Lower lobe of right lung (tissue), 2 donors: Measurements from ENCODE around the gene KCNAB2. TPM values are rescaled to one million over a fixed set of nuclear protein-coding genes. Genes with fewer than 3 reads are reported as not detected.
"Not testable (repeated sequence)": the region's sequence is repeated elsewhere in the genome, so short reads cannot be mapped to it uniquely, and the experiment has no call there.

ENCODE experiments used
- ATAC-seq, 2 donors: fragments of 200-7000 bp; cut with Tn5 transposase; one replicate each; pipeline ENCODE4 v1.9.1; 2020 to 2022; ENCODE audit warnings: mild to moderate bottlenecking in 2 of 2, moderate library complexity in 2 of 2
- DNase-seq: peaks from one replicate; pipeline ENCODE4 v3.0.0-alpha.2; 2020
- H3K27ac ChIP-seq: fragments of 200-600 bp; one replicate; pipeline ENCODE4 v1.8.0; 2022
- H3K27me3 ChIP-seq: fragments of 200-600 bp; one replicate; pipeline ENCODE4 v1.8.0; 2022; ENCODE audit warnings: low read depth
- H3K36me3 ChIP-seq: fragments of 200-600 bp; one replicate; pipeline ENCODE4 v1.8.0; 2022; ENCODE audit warnings: mild to moderate bottlenecking
- H3K4me1 ChIP-seq: fragments of 200-600 bp; one replicate; pipeline ENCODE4 v1.8.0; 2022
- H3K4me3 ChIP-seq: fragments of 200-600 bp; one replicate; pipeline ENCODE4 v1.8.0; 2022; ENCODE audit warnings: mild to moderate bottlenecking
- H3K9me3 ChIP-seq: fragments of 200-600 bp; one replicate; pipeline ENCODE4 v1.8.0; 2022
- intact Hi-C: fragments of 100-400 bp; cut with DNase I; formaldehyde crosslinking; loops from one replicate; pipeline ENCODE4 v1.11.0; 2022
- total RNA-seq: library from RNA; stranded (reverse); fragmentation: NEBNext Ultra II Directional; extraction: Animal tissue kit (Norgen Biotek cat#: 25700); gene quantifications from one replicate; pipeline ENCODE4 v1.2.1, GENCODE V29; 2021
- TF ChIP-seq, protein P1 (sequence below): fragments of 200-600 bp; IDR thresholded peaks from one replicate; pipeline ENCODE4 v1.8.0; 2022; ENCODE audit warnings: antibody characterized with exemption, mild to moderate bottlenecking
- donor health status: DM: no; HTN: yes; CAD: no; lungs with severe emphysema.

The KCNAB2 gene
- total RNA-seq, 1 donor from 2014 or later: 119 TPM

DNA sequence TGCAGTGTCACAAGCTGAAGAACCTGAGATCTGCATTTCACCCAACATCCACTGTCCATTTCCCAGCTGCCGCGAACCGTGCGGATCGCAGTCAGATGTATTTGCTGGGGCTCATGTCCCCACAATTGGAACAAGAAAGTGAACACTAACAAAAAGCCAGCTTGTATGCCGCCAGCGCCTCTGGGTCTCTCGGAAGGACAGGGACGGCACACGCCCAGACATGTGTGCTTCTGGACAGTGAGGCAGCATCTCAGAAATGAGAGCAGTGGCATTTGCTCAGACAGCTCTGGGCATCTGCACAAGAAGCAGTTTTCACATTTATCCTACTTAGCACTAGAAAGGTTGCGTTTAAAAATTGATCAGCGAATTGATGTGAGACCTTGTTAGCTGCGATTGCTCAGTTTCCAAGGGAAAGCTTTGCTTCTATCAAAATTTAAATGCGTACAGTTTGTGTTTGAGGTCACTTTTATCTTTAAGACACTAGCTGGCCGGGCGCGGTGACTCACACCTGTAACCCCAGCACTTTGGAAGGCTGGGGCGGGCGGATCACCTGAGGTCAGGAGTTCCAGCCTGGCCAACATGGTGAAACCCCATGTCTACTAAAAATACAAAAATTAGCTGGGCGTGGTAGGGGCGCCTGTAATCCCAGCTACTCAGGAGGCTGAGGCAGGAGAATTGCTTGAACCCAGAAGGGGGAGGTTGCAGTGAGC lies 28.7 kb downstream of the KCNAB2 start:
- Histone ChIP-seq H3K36me3 (peaks cover 27% of the 10 kb centered on the region), H3K4me3 (no peak overlapping the region), H3K4me1 (no peaks in the 10 kb centered on the region), H3K9me3 (no peaks in the 10 kb centered on the region), H3K27me3 (no peaks in the 10 kb centered on the region), H3K27ac (no peak overlapping the region)
- no peak for DNase-seq
- ATAC-seq: no peak
- TF ChIP-seq, protein P1, sequence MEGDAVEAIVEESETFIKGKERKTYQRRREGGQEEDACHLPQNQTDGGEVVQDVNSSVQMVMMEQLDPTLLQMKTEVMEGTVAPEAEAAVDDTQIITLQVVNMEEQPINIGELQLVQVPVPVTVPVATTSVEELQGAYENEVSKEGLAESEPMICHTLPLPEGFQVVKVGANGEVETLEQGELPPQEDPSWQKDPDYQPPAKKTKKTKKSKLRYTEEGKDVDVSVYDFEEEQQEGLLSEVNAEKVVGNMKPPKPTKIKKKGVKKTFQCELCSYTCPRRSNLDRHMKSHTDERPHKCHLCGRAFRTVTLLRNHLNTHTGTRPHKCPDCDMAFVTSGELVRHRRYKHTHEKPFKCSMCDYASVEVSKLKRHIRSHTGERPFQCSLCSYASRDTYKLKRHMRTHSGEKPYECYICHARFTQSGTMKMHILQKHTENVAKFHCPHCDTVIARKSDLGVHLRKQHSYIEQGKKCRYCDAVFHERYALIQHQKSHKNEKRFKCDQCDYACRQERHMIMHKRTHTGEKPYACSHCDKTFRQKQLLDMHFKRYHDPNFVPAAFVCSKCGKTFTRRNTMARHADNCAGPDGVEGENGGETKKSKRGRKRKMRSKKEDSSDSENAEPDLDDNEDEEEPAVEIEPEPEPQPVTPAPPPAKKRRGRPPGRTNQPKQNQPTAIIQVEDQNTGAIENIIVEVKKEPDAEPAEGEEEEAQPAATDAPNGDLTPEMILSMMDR: no peak
- intact Hi-C loops: no loop called here

DNA sequence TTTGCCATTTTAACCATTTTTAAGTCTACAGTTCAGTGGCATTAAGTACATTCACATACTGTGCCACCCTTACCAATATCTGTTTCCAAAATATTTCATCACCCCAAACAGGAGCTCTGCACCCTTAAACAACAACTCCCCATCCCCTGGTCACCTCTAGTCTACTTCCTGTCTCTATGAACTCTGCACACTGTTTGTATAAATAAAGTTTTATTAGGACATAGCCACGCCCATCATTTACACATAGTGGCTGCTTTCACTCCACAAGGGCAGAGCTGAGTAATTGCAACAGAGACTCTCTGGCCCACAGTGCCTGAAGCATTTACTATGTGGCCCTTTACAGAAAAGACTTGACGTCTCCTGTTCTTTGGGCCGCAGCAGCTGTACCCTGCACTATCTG lies 30.1 kb downstream of the KCNAB2 start:
- H3K4me3 ChIP-seq: no peak overlapping the region
- TF ChIP-seq, protein P1: no peak
- intact Hi-C loops: no loop called here
- H3K27me3 ChIP-seq: no peaks in the 10 kb centered on the region
- H3K9me3 ChIP-seq: no peaks in the 10 kb centered on the region
- peaks cover 27% of the 10 kb centered on the region for H3K36me3 ChIP-seq
- no peaks in the 10 kb centered on the region for H3K4me1 ChIP-seq
- no peak overlapping the region for H3K27ac ChIP-seq
- ATAC-seq: no peak
- no peak for DNase-seq

DNA sequence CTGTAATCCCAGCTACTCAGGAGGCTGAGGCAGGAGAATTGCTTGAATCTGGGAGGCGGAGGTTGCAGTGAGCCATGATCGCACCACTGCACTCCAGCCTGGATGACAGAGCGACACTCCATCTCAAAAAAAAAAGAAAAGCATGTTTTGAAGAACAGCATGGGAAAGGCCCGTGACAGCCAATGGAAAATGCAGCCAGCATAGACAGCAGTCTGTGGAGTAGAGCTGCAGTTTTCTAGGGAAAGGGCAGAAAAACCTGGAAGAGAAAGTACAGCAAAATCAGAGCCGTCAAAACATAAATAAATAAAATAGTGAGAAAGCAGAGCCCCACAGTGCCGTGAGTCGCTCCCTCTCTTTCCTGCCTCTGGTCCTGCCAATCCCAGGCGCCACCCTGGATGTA lies 31.4 kb downstream of the KCNAB2 start:
- ATAC-seq, H3K4me3 ChIP-seq, intact Hi-C loops, DNase-seq, H3K27ac ChIP-seq, H3K9me3 ChIP-seq, H3K27me3 ChIP-seq, H3K4me1 ChIP-seq: not testable (repeated sequence)
- peaks cover 37% of the 10 kb centered on the region for H3K36me3 ChIP-seq

DNA sequence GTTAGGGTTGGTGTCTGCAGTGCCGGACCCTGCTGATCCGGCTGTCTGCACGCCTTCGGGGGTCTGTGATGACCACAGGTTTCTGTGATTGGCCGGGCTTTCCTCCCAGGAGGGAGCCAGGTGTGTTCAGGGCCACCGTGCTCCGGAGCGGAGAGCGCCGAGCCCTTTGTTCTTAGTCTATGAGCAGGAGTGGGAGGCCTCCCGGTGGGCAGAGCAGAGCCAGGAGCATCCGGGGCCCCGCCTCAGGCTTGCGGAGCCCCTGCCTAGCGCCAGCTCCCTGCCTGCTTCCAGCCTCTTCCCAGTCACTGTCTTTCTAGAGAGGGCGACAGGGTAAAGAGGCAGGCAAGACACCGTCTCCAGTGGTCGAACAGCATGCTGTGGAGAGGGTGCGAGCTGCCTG lies 31.8 kb downstream of the KCNAB2 start:
- ATAC-seq: no peak
- H3K9me3 ChIP-seq: no peaks in the 10 kb centered on the region
- peak; percentile 36 for DNase-seq
- no peaks in the 10 kb centered on the region for H3K4me1 ChIP-seq
- H3K27me3 ChIP-seq: no peaks in the 10 kb centered on the region
- TF ChIP-seq, protein P1: no peak
- peaks cover 42% of the 10 kb centered on the region for H3K36me3 ChIP-seq
- no peak overlapping the region for H3K4me3 ChIP-seq
- H3K27ac ChIP-seq: no peak overlapping the region
- intact Hi-C loops: no loop called here

DNA sequence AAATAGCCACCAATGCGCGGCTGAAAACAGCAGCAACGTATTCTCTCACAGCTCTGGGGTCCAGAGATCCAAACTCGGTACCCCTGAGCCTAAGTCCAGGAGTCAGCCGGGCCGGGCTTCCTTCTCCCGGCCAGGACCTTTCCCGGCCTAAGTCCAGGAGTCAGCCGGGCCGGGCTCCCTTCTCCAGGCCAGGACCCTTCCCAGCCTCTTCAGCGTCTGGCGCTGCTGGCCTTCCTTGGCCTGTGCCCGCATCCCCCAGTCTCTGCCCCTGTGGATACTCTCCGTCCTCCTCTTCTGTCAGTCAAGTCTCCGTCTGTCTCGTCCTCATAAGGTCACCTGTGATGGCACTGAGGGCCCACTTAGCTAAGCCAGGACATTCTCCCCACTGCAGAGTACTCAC lies 32.2 kb downstream of the KCNAB2 start:
- H3K9me3 ChIP-seq: no peaks in the 10 kb centered on the region
- H3K27ac ChIP-seq: no peak overlapping the region
- DNase-seq (peak; percentile 24), ATAC-seq (no peak)
- no peak overlapping the region for H3K4me3 ChIP-seq
- H3K4me1 ChIP-seq: peaks cover 2% of the 10 kb centered on the region
- intact Hi-C loops: no loop called here
- H3K36me3 ChIP-seq: peaks cover 45% of the 10 kb centered on the region
- no peaks in the 10 kb centered on the region for H3K27me3 ChIP-seq
- TF ChIP-seq, protein P1: no peak

DNA sequence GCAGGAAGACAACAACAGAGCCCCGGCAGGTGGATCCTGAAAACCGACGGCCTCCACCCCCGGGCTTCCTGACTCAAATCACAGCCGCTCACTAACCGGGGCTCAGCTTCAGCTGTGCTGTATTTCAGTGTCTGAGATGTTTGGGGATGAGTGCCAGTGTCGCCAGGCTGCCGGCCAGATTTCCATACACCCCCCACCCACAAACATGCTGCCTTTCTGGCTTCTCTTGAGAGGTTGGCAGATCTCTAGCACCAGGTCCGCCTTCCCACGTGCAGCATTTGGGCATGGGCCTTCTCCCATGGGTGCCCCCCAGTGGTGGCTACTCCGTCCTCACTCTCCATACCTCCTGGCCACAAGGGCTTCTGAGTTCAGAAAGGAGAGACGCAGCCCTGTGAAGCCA lies 34.8 kb downstream of the KCNAB2 start:
- no peak for DNase-seq

More for the DNA sequence above, 34.8 kb downstream of the KCNAB2 start:
- Histone ChIP-seq H3K4me3 (no peak overlapping the region), H3K4me1 (peaks cover 9% of the 10 kb centered on the region), H3K36me3 (peaks cover 33% of the 10 kb centered on the region), H3K9me3 (no peaks in the 10 kb centered on the region), H3K27me3 (no peaks in the 10 kb centered on the region), H3K27ac (no peak overlapping the region)
- ATAC-seq: no peak
- TF ChIP-seq, protein P1: no peak
- intact Hi-C loops: no loop called here
